SJCRH30 (cell line): ENCODE measurements around the gene MDC1. TPM values are rescaled to one million over a fixed set of nuclear protein-coding genes. Genes with fewer than 3 reads are reported as not detected.
"Not testable (repeated sequence)": the region's sequence is repeated elsewhere in the genome, so short reads cannot be mapped to it uniquely, and the experiment has no call there.

Experiments
- DNase-seq, 2 experiments: peaks; one replicate each; pipeline ENCODE4 v3.0.0-alpha.2; 2015 to 2020
- H3K27ac ChIP-seq: fragments of 250-450 bp; sonication (Bioruptor Pico); 2 replicates; pipeline ENCODE4 v1.5.1; 2020; ENCODE audit warnings: mild to moderate bottlenecking, moderate library complexity
- H3K27me3 ChIP-seq: fragments of 250-450 bp; sonication (Bioruptor Pico); 2 replicates; pipeline ENCODE4 v1.5.1; 2020; ENCODE audit warnings: mild to moderate bottlenecking, moderate library complexity
- H3K36me3 ChIP-seq: fragments of 250-450 bp; sonication (Bioruptor Pico); 2 replicates; pipeline ENCODE4 v1.5.1; 2020; ENCODE audit warnings: mild to moderate bottlenecking, moderate library complexity
- H3K4me1 ChIP-seq: fragments of 250-450 bp; sonication (Bioruptor Pico); 2 replicates; pipeline ENCODE4 v1.5.1; 2020; ENCODE audit warnings: mild to moderate bottlenecking, moderate library complexity
- H3K4me3 ChIP-seq: fragments of 250-450 bp; sonication (Bioruptor Pico); 2 replicates; pipeline ENCODE4 v1.5.1; 2020; ENCODE audit warnings: mild to moderate bottlenecking, moderate library complexity
- H3K9me3 ChIP-seq: fragments of 250-450 bp; sonication (Bioruptor Pico); replicated peaks from 2 replicates; pipeline ENCODE4 v1.5.1; 2020; ENCODE audit warnings: mild to moderate bottlenecking, moderate library complexity
- total RNA-seq: library from RNA; depleted of rRNA; stranded (reverse); fragments of >200 nt; shearing (Covaris generic); gene quantifications from 2 replicates; pipeline ENCODE4 v1.2.3, GENCODE V29; 2014; rRNA removed

The MDC1 gene, protein sequence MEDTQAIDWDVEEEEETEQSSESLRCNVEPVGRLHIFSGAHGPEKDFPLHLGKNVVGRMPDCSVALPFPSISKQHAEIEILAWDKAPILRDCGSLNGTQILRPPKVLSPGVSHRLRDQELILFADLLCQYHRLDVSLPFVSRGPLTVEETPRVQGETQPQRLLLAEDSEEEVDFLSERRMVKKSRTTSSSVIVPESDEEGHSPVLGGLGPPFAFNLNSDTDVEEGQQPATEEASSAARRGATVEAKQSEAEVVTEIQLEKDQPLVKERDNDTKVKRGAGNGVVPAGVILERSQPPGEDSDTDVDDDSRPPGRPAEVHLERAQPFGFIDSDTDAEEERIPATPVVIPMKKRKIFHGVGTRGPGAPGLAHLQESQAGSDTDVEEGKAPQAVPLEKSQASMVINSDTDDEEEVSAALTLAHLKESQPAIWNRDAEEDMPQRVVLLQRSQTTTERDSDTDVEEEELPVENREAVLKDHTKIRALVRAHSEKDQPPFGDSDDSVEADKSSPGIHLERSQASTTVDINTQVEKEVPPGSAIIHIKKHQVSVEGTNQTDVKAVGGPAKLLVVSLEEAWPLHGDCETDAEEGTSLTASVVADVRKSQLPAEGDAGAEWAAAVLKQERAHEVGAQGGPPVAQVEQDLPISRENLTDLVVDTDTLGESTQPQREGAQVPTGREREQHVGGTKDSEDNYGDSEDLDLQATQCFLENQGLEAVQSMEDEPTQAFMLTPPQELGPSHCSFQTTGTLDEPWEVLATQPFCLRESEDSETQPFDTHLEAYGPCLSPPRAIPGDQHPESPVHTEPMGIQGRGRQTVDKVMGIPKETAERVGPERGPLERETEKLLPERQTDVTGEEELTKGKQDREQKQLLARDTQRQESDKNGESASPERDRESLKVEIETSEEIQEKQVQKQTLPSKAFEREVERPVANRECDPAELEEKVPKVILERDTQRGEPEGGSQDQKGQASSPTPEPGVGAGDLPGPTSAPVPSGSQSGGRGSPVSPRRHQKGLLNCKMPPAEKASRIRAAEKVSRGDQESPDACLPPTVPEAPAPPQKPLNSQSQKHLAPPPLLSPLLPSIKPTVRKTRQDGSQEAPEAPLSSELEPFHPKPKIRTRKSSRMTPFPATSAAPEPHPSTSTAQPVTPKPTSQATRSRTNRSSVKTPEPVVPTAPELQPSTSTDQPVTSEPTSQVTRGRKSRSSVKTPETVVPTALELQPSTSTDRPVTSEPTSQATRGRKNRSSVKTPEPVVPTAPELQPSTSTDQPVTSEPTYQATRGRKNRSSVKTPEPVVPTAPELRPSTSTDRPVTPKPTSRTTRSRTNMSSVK (N-terminal part only)
- 24.6 and 25.0 TPM in 2 replicates for total RNA-seq

DNA sequence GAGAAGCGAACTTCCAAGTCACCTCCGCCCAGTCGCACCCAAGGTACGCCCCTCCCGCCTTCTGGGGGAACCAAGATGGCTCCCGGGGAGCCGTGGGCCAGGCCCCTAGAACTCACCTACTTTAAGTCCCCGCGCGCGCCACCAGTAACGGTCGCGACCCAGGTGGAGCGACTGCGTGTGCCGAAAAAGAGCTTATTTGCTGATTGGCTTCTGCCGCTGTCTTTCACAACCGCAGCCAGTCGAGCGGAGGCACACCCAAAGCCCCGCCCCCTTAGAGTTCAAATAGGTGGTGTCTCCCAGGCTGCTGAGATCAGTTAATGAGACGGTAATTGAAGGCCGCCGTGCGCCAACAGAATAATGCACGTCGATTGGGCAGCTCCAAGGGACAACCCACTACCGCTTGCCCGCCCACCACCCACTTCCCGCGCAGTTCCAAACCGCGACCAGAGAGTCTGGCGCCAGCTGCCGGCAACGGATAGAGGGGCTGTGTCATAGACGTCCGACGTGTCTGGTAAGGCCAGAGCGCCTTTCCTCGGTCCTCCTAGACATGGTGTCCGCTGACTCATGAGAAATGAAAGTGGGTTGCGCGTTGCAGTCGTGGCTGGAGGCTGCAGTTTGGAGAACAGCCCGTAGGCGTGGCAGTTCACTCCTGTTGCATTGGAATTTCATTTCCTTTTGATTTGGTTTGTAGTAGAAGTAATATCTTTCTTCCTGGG, at the start of gene MDC1:
MDC1 (minus strand) TSS at position 153 of the 716 bp plus-strand sequence. CDS start 2,106 bp downstream, outside the sequence.
- Histone ChIP-seq H3K27ac (peak within 1 kb of the TSS; percentile 94), H3K4me3 (peak within 1 kb of the TSS; percentile 61), H3K4me1 (peaks cover 6% of the 10 kb centered on the region; the same call in 1 of the 2 replicates), H3K27me3 (no peaks in the 10 kb centered on the region), H3K9me3 (no peaks in the 10 kb centered on the region), H3K36me3 (peaks cover 29% of the 10 kb centered on the region)
- DNase-seq = peak; percentile 99 to 100

DNA sequence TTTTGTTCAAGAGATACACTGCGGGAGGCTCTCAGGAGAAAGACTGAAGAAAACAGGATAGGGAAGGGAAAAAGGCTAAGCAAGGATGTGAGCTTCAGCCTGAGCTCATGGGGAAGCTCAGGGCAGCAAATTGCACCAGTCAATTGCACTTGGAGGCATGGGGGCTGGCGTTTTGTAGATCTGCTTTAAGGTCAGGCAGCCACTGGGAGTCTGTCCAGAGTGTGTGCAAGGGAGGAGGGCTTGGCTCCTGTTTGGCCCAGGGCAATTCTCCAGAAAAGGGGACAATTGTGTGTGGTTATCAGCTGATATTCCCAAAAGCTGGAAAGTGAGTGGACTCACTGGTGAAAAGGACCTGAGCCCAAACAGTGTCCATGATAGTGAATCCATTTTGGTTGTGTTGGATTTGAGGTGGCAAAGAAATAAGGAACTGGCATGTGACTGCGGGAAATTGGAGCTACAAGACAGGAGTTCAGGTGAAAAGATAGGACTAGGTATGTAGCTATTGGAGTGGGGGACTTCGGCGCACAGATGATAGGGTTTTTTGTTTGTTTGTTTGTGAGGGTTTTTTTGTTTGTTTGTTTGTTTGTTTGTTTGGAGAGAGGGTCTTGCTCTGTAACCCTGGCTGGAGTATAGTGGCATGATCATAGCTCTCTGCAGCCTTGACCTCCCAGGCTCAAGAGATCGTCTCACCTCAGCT, 49.5 kb upstream of the MDC1 start:
- no peak for DNase-seq
- H3K9me3 ChIP-seq = no peaks in the 10 kb centered on the region
- no peaks in the 10 kb centered on the region for H3K36me3 ChIP-seq
- no peak overlapping the region for H3K4me3 ChIP-seq
- H3K27ac ChIP-seq = no peak overlapping the region; the same call in 1 of the 2 replicates
- H3K27me3 ChIP-seq = no peaks in the 10 kb centered on the region
- peaks cover 52% of the 10 kb centered on the region for H3K4me1 ChIP-seq

DNA sequence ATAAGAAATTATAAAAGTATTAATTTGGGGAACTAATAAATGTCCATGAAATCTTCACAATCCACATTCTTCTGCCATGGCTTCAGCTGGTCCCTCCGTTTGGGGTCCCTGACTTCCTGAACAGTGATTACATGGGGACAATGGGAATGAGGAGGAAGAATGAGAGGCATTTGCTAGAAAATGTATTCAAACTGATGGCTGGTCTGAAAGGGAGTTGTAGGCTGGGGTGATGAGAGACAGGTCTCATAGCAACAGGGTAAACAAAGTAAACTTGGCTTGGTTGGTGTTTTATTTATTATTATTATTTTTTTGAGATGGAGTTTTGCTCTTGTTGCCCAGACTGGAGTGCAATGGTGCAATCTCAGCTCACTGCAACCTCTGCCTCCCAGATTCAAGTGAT, 48.4 kb upstream of the MDC1 start:
- not testable (repeated sequence) for H3K9me3 ChIP-seq

DNA sequence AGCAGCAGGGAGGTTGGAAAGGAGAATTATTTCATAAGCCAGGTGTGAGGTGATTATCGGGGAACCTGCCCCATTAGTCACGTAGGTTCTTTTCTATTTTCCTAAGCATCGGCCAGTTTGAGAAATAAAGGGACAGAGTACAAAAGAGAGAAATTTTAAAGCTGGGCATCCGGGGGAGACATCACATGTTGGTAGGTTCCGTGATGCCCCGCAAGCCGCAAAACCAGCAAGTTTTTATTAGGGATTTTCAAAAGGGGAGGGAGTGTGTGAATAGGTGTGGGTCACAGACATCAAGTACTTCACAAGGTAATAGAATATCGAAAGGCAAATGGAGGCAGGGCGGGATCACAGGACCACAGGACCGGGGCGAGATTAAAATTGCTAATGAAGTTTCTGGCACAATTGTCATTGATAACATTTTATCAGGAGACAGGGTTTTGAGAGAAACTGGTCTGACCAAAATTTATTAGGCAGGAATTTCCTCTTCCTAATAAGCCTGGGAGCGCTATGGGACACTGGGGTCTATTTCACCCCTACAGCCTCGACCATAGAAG, 47.5 kb upstream of the MDC1 start:
- peaks cover 45% of the 10 kb centered on the region for H3K4me1 ChIP-seq

More for the DNA sequence above, 48.4 kb upstream of the MDC1 start:
- H3K4me3 ChIP-seq, DNase-seq, H3K27me3 ChIP-seq, H3K36me3 ChIP-seq: not testable (repeated sequence)
- Histone ChIP-seq H3K27ac (peak overlapping the region; percentile 90; the same call in 1 of the 2 replicates), H3K4me1 (peaks cover 52% of the 10 kb centered on the region)

DNA sequence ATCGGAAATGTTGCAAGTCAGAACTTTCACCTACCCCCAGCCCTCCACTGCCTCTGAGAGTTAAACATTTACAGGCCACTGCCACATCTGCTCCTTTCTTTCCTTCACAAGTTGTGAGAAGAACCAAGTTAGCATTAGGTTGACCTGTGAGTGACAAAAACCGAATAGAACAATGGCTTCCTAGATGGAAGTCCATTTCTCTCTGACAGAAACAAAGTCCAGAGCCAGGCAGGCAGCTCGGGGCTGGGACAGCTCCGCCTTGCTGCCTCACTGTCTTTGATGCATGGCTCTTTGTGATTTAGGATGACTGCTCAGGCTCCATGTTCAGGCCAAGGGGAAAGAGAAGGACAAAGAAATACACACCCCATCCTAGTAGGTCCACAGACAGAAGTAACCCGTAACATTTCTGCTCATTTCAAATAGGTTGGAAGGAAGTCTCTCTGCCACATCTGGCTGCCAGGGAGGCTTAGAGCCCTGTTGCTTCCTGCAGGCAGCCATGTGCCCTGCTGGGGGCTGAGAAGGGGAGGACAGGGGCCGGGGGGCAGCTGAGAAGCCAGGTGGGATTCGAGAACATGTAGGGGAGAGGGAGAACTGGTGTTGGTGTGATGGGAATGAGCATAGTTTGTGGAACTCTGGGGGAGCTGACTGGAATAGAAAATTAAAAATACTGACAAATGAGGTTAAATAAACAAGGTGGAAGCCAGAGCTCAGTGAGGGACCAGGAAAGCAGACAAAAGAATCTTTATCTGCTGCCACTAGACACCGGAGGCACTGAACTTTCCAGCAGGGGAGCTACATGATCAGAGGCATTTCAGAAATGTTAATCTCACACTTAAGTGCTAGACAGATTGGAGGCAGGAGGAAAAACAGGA, 46.8 kb upstream of the MDC1 start:
- H3K4me3 ChIP-seq = peak overlapping the region; percentile 41
- H3K27ac ChIP-seq = peak overlapping the region; percentile 90
- DNase-seq = peak; percentile 80 to 88
- H3K9me3 ChIP-seq = no peaks in the 10 kb centered on the region
- H3K36me3 ChIP-seq = no peaks in the 10 kb centered on the region
- H3K27me3 ChIP-seq = no peaks in the 10 kb centered on the region
- peaks cover 45% of the 10 kb centered on the region for H3K4me1 ChIP-seq

More for the DNA sequence above, 47.5 kb upstream of the MDC1 start:
- Histone ChIP-seq H3K4me3 (peak overlapping the region; percentile 41), H3K27ac (peak overlapping the region; percentile 90)
- H3K9me3 ChIP-seq, H3K36me3 ChIP-seq, DNase-seq, H3K27me3 ChIP-seq: not testable (repeated sequence)

DNA sequence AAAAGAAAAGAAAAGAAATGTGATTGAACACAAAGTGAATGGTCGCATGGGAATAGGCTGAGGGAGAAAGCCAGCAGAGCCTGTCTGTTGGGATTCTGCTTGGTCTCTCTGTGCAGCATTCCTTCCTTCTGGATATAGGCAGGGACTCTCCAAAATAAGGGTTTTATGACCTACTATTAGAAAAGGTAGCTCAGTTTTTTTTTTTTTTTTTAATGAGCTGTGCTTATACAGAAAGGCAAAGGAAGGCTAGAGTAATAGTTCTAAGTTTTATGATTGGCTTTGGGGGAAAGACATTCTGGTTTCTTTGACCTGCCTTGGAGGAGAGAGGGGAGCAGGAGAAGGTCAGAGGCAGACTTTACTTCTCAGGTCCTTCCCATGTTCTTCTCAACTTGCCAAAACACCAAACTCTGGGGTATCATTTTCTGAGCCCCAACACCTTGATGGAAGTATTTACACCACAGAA, 46.1 kb upstream of the MDC1 start:
- H3K4me3 ChIP-seq = peak overlapping the region; percentile 41; the same call in 1 of the 2 replicates
- no peaks in the 10 kb centered on the region for H3K36me3 ChIP-seq
- no peaks in the 10 kb centered on the region for H3K9me3 ChIP-seq
- peak overlapping the region; percentile 90 for H3K27ac ChIP-seq
- H3K4me1 ChIP-seq = peaks cover 41% of the 10 kb centered on the region
- no peaks in the 10 kb centered on the region for H3K27me3 ChIP-seq
- DNase-seq = no peak

DNA sequence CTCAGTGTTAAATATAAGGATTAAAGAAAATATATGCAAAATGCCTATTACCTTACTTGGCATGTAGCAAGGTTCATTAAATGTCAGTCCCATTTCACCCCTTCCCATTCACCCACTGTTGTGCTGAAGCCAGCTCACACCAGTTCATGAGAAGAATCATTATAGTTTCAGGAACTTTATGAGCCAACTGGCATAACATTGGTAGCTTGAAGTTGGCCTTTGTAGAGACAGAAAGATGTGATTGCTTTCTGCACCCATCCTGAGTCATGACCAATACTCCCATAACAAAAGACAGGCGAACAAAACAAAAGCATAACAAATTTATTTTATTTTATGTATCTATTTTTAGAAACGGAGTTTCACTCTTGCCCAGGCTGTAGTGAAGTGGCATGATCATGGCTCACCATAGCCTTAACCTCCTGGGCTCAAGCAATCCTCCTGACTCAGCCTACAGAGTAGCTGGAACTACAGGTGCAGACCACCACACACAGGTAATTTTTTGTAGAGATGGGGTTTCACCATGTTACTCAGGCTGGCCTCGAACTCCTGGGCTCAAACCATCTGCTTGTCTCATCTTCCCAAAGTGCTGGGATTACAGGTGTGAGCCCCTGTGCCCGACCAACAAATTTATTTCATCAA, 44.8 kb upstream of the MDC1 start:
- Histone ChIP-seq H3K27me3 (no peaks in the 10 kb centered on the region), H3K9me3 (no peaks in the 10 kb centered on the region), H3K4me3 (no peak overlapping the region), H3K4me1 (peaks cover 41% of the 10 kb centered on the region), H3K36me3 (no peaks in the 10 kb centered on the region), H3K27ac (no peak overlapping the region)
- no peak for DNase-seq

DNA sequence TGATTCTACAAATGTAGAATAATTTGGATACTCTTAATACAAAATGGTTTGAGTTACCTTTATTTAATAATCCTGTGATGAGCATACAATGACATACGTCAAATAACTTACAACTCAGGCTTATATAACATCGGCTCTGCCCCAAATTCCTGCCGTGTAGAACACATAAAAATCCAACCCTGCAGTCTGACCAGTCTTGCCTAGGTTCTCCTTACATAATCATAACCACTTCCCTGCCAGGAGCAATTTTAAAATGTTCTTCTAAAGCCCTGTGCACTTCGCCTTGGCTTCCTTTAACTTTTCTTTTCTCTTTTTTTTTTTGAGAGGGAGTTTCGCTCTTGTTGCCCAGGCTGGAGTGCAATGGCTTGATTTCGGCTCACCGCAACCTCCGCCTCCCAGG, 43.5 kb upstream of the MDC1 start:
- Histone ChIP-seq H3K9me3 (no peaks in the 10 kb centered on the region), H3K4me3 (no peak overlapping the region), H3K4me1 (peaks cover 37% of the 10 kb centered on the region), H3K27ac (no peak overlapping the region), H3K36me3 (no peaks in the 10 kb centered on the region), H3K27me3 (no peaks in the 10 kb centered on the region)
- no peak for DNase-seq

DNA sequence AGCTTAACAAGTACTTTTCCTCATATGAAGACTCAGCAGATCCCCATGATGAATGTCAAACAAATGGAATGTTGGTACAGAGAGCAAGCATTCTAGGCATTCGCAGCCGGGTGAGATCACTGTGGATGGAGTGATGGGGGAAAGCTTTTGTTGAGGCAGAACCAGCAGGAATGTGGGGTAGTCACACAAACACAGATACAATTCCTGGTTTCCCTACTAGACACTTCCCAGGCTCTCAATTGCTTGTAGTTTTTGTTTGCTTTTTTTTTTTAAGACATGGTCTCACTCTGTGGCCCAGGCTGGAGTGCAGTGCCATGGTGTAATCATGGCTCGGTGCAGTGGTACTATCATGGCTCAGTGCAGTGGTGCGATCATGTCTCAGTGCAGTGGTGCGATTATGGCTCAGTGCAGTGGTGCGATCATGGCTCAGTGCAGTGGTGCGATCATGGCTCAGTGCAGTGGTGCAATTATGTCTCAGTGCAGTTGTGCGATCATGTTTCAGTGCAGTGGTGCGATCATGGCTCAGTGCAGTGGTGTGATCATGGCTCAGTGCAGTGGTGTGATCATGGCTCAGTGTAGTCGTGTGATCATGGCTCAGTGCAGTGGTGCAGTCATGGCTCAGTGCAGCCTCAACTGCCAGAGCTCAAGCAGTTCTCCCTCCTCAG, 42.6 kb upstream of the MDC1 start:
- DNase-seq = peak; percentile 46 to 65
- Histone ChIP-seq H3K9me3 (no peaks in the 10 kb centered on the region), H3K4me1 (peaks cover 29% of the 10 kb centered on the region), H3K27ac (peak overlapping the region; percentile 83), H3K36me3 (no peaks in the 10 kb centered on the region), H3K4me3 (no peak overlapping the region), H3K27me3 (no peaks in the 10 kb centered on the region)

DNA sequence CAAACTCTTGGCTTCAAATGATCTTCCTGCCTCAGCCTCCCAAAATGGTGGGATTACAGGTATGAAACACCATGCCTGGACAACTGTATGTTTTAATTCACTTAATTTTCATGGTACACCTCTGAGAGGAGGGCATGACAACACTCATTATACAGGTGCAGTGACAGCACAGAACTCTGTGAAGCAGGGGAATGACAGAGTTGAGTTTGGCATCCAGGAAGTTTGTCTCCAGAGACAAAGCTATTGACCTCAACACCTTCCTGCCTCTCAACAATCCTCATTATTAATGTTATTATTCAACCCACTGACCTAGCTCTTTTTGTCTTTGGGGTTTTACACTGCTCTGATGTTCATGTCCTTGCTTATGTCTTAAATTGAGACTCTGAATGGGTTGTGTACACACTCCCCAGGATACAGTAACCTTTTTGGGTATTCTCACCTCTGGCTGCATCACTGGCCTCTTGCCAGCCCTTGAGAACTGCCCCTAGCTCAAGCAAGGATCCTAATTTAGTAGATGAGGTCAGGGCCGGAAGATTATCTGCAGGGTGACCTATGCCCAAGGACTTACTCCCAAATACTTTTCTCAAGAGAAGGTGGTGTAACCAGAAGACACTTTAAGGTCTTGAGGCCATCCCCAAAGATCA, 40.3 kb upstream of the MDC1 start:
- DNase-seq = no peak
- H3K27ac ChIP-seq = no peak overlapping the region

DNA sequence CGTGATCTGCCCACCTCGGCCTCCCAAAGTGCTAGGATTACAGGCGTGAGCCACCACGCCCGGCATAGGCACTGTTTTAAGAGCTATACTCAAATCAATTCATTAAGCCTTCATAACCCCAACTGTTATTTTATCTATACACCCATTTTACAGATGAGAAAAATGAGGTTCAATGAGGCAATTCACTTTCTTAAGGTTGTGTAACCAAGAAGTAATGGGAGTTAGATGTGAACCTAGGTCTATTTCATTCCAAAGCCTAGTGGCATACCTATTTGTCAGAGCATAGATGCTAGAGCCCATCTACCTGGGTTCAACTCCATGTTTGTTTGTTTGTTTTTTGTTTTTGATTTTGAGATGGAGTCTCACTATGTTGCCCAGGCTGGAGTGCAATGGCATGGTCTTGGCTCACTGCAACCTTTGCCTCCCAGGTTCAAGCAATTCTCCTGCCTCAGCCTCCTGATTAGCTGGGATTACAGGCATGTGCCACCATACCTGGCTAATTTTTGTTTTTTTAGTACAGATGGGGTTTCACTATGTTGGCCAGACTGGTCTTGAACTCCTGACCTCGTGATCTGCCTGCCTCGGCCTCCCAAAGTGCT, 39.4 kb upstream of the MDC1 start:
- not testable (repeated sequence) for DNase-seq, H3K36me3 ChIP-seq, H3K27me3 ChIP-seq, H3K4me3 ChIP-seq, H3K27ac ChIP-seq, H3K9me3 ChIP-seq
- peaks cover 30% of the 10 kb centered on the region for H3K4me1 ChIP-seq

More for the DNA sequence above, 40.3 kb upstream of the MDC1 start:
- no peaks in the 10 kb centered on the region for H3K27me3 ChIP-seq
- H3K9me3 ChIP-seq = no peaks in the 10 kb centered on the region
- no peak overlapping the region for H3K4me3 ChIP-seq
- peaks cover 24% of the 10 kb centered on the region for H3K4me1 ChIP-seq
- no peaks in the 10 kb centered on the region for H3K36me3 ChIP-seq
